ENCODE measurements around the gene NBEAL2. TPM values are rescaled to one million over a fixed set of nuclear protein-coding genes. Genes with fewer than 3 reads are reported as not detected.

NBEAL2 gene
- total RNA-seq, 1 donor from 2014 or later: 14.8 TPM

GRCh38 chr3:46998121-46998851, 18.8 kb downstream of the NBEAL2 start:
- H3K79me2 ChIP-seq (ENCODE audit: insufficient read depth, low read length): no peaks in the 10 kb centered on the region
- DNase-seq (ENCODE audit: low read depth) (no peak), FAIRE-seq (no peak)
- no peaks in the 10 kb centered on the region for H3K36me3 ChIP-seq (ENCODE audit: insufficient read depth, low read length)
- H3K9me3 Mint-ChIP-seq (ENCODE audit: unreplicated experiment): peaks cover 2% of the 10 kb centered on the region
- TF ChIP-seq CTCF (IDR thresholded peaks at IDR 0.05; ENCODE audit: insufficient read depth, low read depth, low read length) (peak; percentile 48), EZH2 (IDR thresholded peaks at IDR 0.05; ENCODE audit: insufficient read depth, low read length) (no peak)
- peaks cover 4% of the 10 kb centered on the region for H3K27me3 Mint-ChIP-seq (ENCODE audit: low read depth, unreplicated experiment)
- H4K20me1 ChIP-seq (ENCODE audit: insufficient read depth, low read length): no peaks in the 10 kb centered on the region
- no peak overlapping the region for H3K9ac ChIP-seq (ENCODE audit: low read length)
- no peaks in the 10 kb centered on the region for H3K9me3 ChIP-seq (ENCODE audit: insufficient read depth, low read depth, low read length)
- H3K27ac ChIP-seq (ENCODE audit: low read depth, low read length): no peak overlapping the region
- H3K4me3 ChIP-seq (ENCODE audit: insufficient read depth, low read depth, low read length): no peak overlapping the region
- no peak overlapping the region for H2AFZ ChIP-seq (ENCODE audit: low read depth, low read length)
- no peak overlapping the region for H3K4me2 ChIP-seq (ENCODE audit: low read length)
- peaks cover 2% of the 10 kb centered on the region for H3K4me1 Mint-ChIP-seq (ENCODE audit: low read depth, unreplicated experiment)
- H3K4me3 Mint-ChIP-seq (ENCODE audit: unreplicated experiment): no peak overlapping the region
- no peaks in the 10 kb centered on the region for H3K4me1 ChIP-seq (ENCODE audit: insufficient read depth, low read length)
- H3K27ac Mint-ChIP-seq (ENCODE audit: unreplicated experiment): peak overlapping the region; percentile 86
- H3K36me3 Mint-ChIP-seq (ENCODE audit: low read depth, unreplicated experiment): peaks cover 11% of the 10 kb centered on the region
- H3K27me3 ChIP-seq (ENCODE audit: insufficient read depth, low read length): no peaks in the 10 kb centered on the region

- Mint-ChIP-seq H3K9me3 (ENCODE audit: unreplicated experiment) (peaks cover 2% of the 10 kb centered on the region), H3K27me3 (ENCODE audit: low read depth, unreplicated experiment) (peaks cover 6% of the 10 kb centered on the region), H3K36me3 (ENCODE audit: low read depth, unreplicated experiment) (peaks cover 14% of the 10 kb centered on the region), H3K27ac (ENCODE audit: unreplicated experiment) (no peak overlapping the region), H3K4me3 (ENCODE audit: unreplicated experiment) (no peak overlapping the region), H3K4me1 (ENCODE audit: low read depth, unreplicated experiment) (peaks cover 2% of the 10 kb centered on the region)
- Histone ChIP-seq H3K79me2 (ENCODE audit: insufficient read depth, low read length) (no peaks in the 10 kb centered on the region), H3K4me3 (ENCODE audit: insufficient read depth, low read depth, low read length) (no peak overlapping the region), H4K20me1 (ENCODE audit: insufficient read depth, low read length) (no peaks in the 10 kb centered on the region), H3K9me3 (ENCODE audit: insufficient read depth, low read depth, low read length) (no peaks in the 10 kb centered on the region), H3K27ac (ENCODE audit: low read depth, low read length) (no peak overlapping the region), H3K9ac (ENCODE audit: low read length) (no peak overlapping the region), H3K4me1 (ENCODE audit: insufficient read depth, low read length) (no peaks in the 10 kb centered on the region), H3K4me2 (ENCODE audit: low read length) (no peak overlapping the region), H3K27me3 (ENCODE audit: insufficient read depth, low read length) (no peaks in the 10 kb centered on the region), H2AFZ (ENCODE audit: low read depth, low read length) (no peak overlapping the region), H3K36me3 (ENCODE audit: insufficient read depth, low read length) (no peaks in the 10 kb centered on the region)
- DNase-seq (ENCODE audit: low read depth): no peak
- no peak for FAIRE-seq
- TF ChIP-seq CTCF (IDR thresholded peaks at IDR 0.05; ENCODE audit: insufficient read depth, low read depth, low read length) (no peak), EZH2 (IDR thresholded peaks at IDR 0.05; ENCODE audit: insufficient read depth, low read length) (no peak)
Measured at GRCh38 chr3:46998852-46999515, 19.5 kb downstream of the NBEAL2 start.

Measured in astrocyte (in vitro differentiated cells and primary cell).